ENCODE measurements around the gene SCYL3. TPM values are rescaled to one million over a fixed set of nuclear protein-coding genes. Genes with fewer than 3 reads are reported as not detected.

SCYL3 gene
- total RNA-seq, 1 donor from 2014 or later, result 8.8 TPM

DNA sequence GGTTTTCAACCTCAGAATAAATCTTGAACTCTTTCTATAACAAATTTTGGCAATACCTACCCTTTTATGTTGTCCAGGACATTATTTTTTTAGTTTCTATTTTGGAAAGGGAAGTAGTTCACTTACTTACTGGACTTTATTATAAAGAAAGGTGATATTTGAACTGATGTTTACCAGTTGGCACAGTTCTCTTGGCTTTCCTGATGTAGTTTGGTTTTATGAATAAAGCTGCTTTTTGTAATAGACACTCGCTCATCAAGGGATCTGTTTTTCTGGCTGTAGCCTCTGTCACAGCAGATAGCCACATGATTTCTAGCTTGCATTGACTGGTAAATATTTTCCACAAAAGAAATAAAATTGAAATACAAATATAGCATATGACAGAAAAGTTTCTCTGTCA lies 58.0 kb downstream of the SCYL3 start:
- H3K9me3 Mint-ChIP-seq (ENCODE audit: unreplicated experiment), result no peaks in the 10 kb centered on the region
- no peak overlapping the region for H3K4me3 Mint-ChIP-seq (ENCODE audit: unreplicated experiment)
- TF ChIP-seq CTCF (IDR thresholded peaks at IDR 0.05; ENCODE audit: partially characterized antibody, unreplicated experiment), result no peak
- H3K27ac Mint-ChIP-seq (ENCODE audit: unreplicated experiment), result no peak overlapping the region
- peaks cover 16% of the 10 kb centered on the region for H3K36me3 Mint-ChIP-seq (ENCODE audit: unreplicated experiment)
- H3K27me3 Mint-ChIP-seq (ENCODE audit: unreplicated experiment), result no peaks in the 10 kb centered on the region
- no peak for DNase-seq
- no peaks in the 10 kb centered on the region for H3K4me1 Mint-ChIP-seq (ENCODE audit: low read depth, unreplicated experiment)

DNA sequence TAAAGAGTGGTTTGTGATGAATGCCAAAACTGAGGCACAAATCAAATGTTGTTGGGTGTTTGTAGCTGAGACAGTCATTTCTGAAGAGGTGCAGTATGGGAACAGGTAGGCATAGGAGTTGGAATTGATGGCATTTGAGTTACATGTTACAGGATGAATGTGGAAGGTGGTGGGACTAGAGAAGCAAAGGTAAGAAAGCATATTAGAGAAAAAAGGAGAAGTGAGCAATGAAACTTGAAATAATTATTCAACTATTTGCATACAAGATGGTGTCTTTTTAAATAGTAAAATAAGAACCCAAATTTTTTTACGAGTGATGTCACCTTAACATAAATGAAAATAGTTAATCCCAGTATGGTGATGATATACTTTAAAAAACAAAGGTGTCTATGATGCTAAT lies 58.8 kb downstream of the SCYL3 start:
- Mint-ChIP-seq H3K36me3 (ENCODE audit: unreplicated experiment) (peaks cover 11% of the 10 kb centered on the region), H3K4me3 (ENCODE audit: unreplicated experiment) (no peak overlapping the region)

DNA sequence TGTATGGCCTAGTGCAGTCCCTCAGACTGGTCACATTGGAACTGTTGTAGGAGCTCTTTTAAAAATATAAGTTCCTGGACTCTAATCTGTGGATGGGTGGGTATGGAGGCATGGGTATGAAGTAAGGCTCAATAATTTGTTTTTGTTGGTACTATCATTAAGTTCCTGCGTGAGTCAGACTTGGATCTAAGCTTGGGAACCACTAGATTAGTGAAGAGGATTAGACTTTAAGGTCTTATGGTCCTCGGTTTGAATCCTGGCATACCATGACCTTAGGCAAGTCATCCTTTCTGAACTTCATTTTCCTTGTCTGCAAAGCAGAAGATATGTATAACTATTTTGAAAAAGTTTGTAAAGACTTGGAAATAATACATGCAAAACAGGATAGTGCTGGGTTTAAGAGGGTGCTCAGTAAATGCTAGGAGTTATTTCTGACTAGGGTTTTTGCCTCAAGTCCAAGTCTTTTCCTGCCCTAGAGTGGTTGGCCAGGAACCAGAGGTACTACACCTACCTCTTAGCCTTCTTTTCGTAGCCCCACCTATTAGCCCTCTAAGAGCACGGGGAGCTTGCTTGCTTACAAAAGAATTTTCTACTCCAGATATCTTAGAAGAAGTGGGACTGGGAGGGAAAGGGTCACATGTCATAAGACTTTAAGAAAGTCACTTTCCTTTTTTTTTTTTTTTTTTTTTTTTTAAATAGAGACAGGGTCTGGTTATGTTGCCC lies 60.4 kb downstream of the SCYL3 start:
- Mint-ChIP-seq H3K9me3 (ENCODE audit: unreplicated experiment) (no peaks in the 10 kb centered on the region), H3K27ac (ENCODE audit: unreplicated experiment) (no peak overlapping the region), H3K4me3 (ENCODE audit: unreplicated experiment) (no peak overlapping the region), H3K27me3 (ENCODE audit: unreplicated experiment) (no peaks in the 10 kb centered on the region), H3K36me3 (ENCODE audit: unreplicated experiment) (no peaks in the 10 kb centered on the region), H3K4me1 (ENCODE audit: low read depth, unreplicated experiment) (no peaks in the 10 kb centered on the region)
- no peak for TF ChIP-seq CTCF (IDR thresholded peaks at IDR 0.05; ENCODE audit: partially characterized antibody, unreplicated experiment)
- no peak for DNase-seq

More for the DNA sequence above, 58.8 kb downstream of the SCYL3 start:
- Mint-ChIP-seq H3K27ac (ENCODE audit: unreplicated experiment) (no peak overlapping the region), H3K4me1 (ENCODE audit: low read depth, unreplicated experiment) (no peaks in the 10 kb centered on the region), H3K9me3 (ENCODE audit: unreplicated experiment) (no peaks in the 10 kb centered on the region), H3K27me3 (ENCODE audit: unreplicated experiment) (no peaks in the 10 kb centered on the region)
- no peak for TF ChIP-seq CTCF (IDR thresholded peaks at IDR 0.05; ENCODE audit: partially characterized antibody, unreplicated experiment)
- DNase-seq, result no peak

- Mint-ChIP-seq H3K4me3 (ENCODE audit: unreplicated experiment) (no peak overlapping the region), H3K27me3 (ENCODE audit: unreplicated experiment) (no peaks in the 10 kb centered on the region), H3K36me3 (ENCODE audit: unreplicated experiment) (no peaks in the 10 kb centered on the region), H3K4me1 (ENCODE audit: low read depth, unreplicated experiment) (no peaks in the 10 kb centered on the region), H3K27ac (ENCODE audit: unreplicated experiment) (no peak overlapping the region), H3K9me3 (ENCODE audit: unreplicated experiment) (no peaks in the 10 kb centered on the region)
- no peak for DNase-seq
- TF ChIP-seq CTCF (IDR thresholded peaks at IDR 0.05; ENCODE audit: partially characterized antibody, unreplicated experiment), result no peak
Observed at GRCh38 chr1:169829671-169830070, 64.0 kb downstream of the SCYL3 start.

DNA sequence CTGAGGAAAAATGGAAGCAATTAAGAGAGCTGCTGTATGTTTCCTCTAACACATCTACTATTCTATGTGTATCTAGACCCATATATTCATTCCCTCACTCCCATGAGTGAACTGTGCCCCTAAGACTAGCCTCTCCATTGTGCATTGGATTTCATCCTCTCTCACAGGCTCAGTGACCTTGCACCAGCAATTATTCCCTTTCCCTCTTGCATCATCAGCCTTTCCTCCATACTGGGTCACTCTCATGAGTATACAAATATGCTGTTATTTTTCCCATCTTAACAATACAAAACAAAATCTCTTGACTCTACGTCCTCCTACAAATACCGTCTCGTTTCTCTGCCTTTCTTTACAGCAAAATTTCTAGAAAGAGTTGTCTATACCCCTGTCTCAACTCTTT lies 69.5 kb downstream of the SCYL3 start:
- DNase-seq, result no peak
- no peak for TF ChIP-seq CTCF (IDR thresholded peaks at IDR 0.05; ENCODE audit: partially characterized antibody, unreplicated experiment)
- Mint-ChIP-seq H3K4me3 (ENCODE audit: unreplicated experiment) (no peak overlapping the region), H3K36me3 (ENCODE audit: unreplicated experiment) (no peaks in the 10 kb centered on the region), H3K9me3 (ENCODE audit: unreplicated experiment) (no peaks in the 10 kb centered on the region), H3K27ac (ENCODE audit: unreplicated experiment) (no peak overlapping the region), H3K4me1 (ENCODE audit: low read depth, unreplicated experiment) (no peaks in the 10 kb centered on the region), H3K27me3 (ENCODE audit: unreplicated experiment) (no peaks in the 10 kb centered on the region)
